HG02981 (cell line): ENCODE data around the gene TRAPPC10.

ENCODE experiments used
- ATAC-seq: cut with Tn5 transposase; IDR thresholded peaks from one replicate; pipeline ENCODE4 v1.9.1; 2021; ENCODE audit warnings: mild to moderate bottlenecking, moderate library complexity; ENCODE audit not compliant: unreplicated experiment

TRAPPC10 gene

DNA sequence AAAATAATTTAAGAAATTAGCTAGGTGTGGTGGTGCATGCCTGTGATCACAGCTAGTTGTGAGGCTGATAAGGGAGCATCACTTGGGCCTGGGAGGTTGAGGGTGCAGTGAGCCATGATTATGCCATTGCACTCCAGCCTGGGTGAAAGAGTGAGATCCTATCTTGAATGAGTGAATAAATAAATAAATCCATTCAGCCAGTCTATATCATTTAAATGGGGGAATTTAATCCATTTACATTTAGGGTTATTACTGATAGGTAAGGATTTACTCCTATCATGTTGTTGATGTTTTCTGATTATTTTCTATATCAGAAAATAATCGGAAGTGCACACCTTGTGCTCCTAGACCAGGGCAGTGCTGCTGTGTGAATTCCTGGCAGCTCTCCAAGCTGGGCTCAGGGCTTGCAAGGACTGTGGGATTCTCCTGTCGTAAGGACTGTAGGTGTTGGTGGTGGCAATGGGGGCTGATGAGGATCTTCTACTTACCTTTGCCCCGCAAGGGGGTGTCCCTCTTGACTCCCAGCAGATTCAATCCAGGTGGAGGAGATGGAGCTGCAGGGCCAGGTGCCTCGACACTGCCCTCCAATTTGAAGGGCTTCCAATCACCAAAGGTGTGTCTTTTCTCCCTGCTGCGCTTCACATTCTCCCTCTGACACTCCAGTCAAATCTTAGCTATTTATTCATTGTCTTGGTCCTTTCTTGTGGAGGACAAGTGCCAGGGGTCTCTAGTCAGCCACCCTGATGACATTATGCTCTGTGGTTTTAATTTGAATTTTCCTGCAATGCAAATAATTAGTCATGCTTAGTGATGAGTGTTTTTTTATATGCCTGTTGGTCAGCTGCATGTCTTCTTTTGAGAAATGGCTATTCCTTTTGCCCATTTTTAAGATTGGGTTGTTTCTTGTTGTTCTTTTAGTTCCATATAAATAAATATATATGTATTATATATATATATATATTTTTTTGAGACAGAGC lies 14.1 kb upstream of the TRAPPC10 start:
- no peak for ATAC-seq

DNA sequence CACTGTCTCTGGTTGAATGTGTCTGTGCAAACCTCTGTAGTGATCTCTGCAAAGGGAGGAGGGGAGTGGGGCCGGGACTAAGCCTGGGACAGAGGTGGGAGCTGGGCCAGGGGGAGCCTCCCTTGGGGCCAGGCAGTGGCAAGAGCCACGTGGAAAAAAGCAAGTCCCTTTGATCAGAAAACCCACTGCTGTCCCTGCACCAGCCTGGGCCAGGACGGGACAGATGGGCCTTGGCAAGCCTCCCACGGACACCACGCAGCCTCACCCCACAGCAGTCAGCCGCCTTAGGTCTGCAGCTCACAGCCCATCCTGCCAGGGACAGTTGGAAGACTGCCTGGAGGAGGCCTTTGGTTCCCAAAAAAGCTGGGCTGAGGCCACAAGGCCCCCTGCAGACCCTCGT lies 11.7 kb upstream of the TRAPPC10 start:
- ATAC-seq, result no peak

GRCh38 chr21:44002511-44002910 lies 9.6 kb upstream of the TRAPPC10 start:
- no peak for ATAC-seq

DNA sequence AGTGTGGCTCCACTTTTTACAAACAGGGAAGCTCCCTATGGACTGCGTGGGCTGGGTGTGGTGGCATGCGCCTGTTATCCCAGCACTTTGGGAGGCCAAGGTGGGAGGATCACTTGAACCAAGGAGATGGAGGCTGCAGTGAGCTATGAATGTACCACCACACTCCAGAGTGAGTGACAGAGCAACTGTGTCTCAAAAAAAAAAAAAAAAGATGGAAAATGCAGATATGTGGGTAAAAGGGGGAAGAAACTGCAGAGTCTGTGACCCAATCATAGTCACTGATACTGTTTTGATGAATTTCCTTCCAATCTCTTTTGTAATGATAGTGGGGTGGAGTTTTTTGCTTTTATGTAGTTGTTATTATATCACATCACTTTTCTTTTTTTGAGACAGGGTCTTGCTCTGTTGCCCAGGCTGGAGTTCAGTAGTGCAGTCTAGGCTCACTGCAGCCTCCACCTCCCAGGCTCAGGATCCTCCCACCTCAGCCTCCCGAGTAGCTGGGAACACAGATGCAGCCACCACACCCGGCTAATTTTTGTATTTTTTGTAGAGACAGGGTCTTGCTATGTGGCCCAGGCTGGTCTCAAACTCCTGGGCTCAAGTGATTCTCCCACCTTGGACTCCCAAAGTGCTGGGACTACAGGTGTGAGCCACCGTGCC lies 8.7 kb upstream of the TRAPPC10 start:
- no peak for ATAC-seq

- ATAC-seq, result no peak
Measured at GRCh38 chr21:44005071-44005470, 7.0 kb upstream of the TRAPPC10 start.

DNA sequence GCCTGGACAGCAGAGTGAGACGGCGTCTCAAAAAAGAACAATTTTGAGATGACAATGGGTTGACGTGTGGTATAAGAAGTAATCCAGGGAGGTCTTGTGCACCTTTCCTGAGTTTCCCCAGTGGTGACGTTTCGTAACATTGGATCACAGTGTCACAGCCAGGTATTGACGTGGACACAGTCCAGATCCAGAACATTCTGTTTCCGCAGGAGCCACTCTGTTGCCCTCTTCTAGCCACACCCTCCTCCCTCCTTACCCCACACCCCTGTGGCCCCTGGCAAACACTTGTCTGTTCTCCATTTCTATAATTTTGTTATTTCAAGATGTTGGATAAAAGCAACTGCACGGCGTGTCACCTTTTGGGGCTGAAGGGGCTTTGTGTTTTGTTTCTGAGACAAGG lies 6.5 kb upstream of the TRAPPC10 start:
- no peak for ATAC-seq

GRCh38 chr21:44006017-44006619 lies 6.0 kb upstream of the TRAPPC10 start:
- ATAC-seq, result no peak

DNA sequence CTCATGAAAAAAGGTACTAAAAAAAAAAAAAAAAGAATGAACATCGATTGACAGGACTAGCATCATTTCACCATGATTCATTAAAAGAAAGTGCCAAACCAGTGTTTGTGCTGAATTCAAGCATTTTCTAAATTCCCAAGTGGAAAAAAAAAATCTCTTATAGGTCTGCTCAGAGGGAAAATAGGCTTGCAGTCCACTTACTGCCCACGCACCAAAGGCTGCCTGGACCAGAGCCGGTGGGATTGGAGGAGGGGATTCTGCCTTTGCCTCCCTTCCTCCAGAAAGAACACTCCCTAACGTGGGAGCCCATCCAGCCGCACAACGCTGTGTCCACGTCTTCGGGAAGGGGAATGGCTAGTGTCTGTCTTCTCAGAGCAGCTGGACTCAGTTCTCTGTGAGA lies 5.5 kb upstream of the TRAPPC10 start:
- ATAC-seq, result no peak

- ATAC-seq, result no peak
Measured at GRCh38 chr21:44010429-44010828, 1.7 kb upstream of the TRAPPC10 start.

DNA sequence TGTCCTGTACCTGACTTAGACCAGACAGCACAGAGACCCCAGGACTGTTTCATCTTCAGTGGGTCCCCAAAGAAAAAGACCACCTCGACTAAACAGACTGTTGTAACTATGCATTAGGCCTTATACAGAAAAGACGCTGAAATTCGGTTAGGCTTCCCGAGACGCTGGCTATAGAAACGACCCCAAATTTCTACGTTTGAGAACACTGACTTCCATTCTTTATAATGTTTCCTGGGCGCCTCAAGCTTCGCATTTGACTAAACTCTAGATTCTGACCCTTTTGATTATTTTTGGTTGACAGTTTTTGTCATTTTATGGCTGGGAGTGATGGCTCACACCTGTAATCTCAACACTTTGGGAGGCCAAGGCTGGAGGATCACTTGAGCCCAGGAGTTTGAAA lies 986 bp upstream of the TRAPPC10 start:
- no peak for ATAC-seq

- ATAC-seq, result peak; percentile 58
Measured at GRCh38 chr21:44012474-44013379, 618 bp downstream of the TRAPPC10 start.

GRCh38 chr21:44013380-44014088 lies 1.4 kb downstream of the TRAPPC10 start:
- ATAC-seq, result no peak

- no peak for ATAC-seq
Measured at GRCh38 chr21:44017601-44018000, 5.5 kb downstream of the TRAPPC10 start.

GRCh38 chr21:44018127-44018526 lies 6.0 kb downstream of the TRAPPC10 start:
- ATAC-seq, result no peak

- no peak for ATAC-seq
Measured at GRCh38 chr21:44018813-44019567, 6.9 kb downstream of the TRAPPC10 start.

DNA sequence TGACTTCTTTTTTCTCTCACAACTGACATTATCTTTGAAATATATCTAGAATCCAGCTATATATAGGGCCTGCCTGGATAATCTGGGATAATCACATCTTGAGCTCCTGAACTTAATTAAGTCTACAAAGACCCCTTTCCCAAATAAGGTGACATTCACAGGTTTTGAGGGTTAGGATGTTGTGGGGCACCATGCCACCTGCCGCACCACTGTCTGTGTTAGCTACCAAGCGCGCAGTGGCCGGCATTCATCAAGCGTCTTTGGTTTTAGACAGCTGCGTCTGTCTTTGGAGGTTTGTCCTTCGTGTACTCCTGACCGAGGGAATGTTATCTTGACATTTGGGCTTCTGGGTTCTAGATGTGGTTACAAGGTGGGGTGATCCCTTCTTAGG lies 7.5 kb downstream of the TRAPPC10 start:
- no peak for ATAC-seq

- no peak for ATAC-seq
Measured at GRCh38 chr21:44020551-44020950, 8.4 kb downstream of the TRAPPC10 start.

- no peak for ATAC-seq
Measured at GRCh38 chr21:44021064-44021463, 9.0 kb downstream of the TRAPPC10 start.

DNA sequence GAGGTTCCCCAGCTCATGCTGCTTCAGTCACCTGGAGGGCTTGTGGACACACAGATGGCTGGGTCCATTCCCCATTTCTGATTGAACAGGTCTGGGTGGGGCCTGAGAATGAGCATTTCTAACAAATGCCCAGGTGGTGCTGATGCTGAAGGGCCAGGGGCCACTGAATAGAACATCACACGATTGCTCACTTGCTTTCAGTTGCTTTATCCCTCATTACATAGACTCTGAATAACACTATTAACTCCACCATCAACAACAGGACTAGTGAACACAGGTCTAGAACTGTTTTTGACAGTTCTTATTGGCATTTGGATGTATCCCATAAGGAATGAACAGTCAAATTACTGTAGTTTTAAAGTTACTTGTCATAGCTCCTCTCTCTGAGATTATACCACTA lies 12.1 kb downstream of the TRAPPC10 start:
- no peak for ATAC-seq
